Measurements from ENCODE around the gene GOLGA5. TPM values are rescaled to one million over a fixed set of nuclear protein-coding genes. Genes with fewer than 3 reads are reported as not detected.
"Not testable (repeated sequence)": the region's sequence is repeated elsewhere in the genome, so short reads cannot be mapped to it uniquely, and the experiment has no call there.

The GOLGA5 gene, protein sequence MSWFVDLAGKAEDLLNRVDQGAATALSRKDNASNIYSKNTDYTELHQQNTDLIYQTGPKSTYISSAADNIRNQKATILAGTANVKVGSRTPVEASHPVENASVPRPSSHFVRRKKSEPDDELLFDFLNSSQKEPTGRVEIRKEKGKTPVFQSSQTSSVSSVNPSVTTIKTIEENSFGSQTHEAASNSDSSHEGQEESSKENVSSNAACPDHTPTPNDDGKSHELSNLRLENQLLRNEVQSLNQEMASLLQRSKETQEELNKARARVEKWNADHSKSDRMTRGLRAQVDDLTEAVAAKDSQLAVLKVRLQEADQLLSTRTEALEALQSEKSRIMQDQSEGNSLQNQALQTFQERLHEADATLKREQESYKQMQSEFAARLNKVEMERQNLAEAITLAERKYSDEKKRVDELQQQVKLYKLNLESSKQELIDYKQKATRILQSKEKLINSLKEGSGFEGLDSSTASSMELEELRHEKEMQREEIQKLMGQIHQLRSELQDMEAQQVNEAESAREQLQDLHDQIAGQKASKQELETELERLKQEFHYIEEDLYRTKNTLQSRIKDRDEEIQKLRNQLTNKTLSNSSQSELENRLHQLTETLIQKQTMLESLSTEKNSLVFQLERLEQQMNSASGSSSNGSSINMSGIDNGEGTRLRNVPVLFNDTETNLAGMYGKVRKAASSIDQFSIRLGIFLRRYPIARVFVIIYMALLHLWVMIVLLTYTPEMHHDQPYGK
- 17.5 TPM for total RNA-seq
- long read RNA-seq, transcript GOLGA5-201 (13 exons, 2,969 nt): major isoform, 51 of 55 reads
- long read RNA-seq, partial matches to known transcripts: 1 of 55 reads
- long read RNA-seq, other reads (novel, unspliced or antisense): 3 of 55 reads

DNA sequence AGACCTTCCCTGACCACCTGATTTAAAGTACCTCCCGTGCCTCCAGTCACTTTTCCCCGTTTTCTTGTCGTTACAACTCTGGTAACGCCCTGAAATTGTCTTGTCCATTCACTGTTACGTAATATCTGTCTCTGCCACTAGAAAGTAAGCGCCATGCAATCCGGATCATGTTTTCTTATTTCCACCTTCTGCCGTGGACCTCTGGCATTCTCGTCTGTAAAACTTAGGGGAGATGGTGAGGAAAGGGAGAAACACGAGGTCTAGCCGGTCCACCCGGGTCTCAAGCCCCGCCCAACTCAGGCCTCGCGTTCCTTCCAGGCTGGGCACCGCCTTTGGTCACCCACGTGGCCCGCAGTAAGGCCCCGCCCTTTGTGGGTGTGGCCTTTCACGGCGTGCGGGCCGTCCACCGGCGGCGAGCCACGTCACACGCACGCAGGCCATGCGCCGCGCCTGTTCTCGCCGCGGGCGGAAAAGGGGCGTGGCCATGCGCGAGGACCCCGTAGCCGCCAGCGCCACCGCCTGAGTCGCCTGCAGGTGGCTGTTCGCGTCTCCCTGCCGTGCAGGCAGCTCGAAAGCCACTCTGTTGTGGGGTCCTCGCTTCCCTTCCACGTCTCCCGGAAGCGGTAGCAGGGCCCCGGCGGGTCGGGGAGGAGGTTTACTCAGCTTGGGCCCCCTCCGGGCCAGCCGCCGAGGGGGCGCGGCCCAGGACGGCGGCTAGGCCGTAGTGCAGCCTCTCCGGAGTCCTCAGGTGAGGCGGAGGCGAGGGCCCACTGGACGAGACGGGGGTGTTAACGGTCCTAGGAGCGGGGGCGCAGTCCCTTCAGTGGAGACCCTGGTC lies at the start of gene GOLGA5:
Gene GOLGA5, plus strand, starts transcription at position 597 of the 838 bp plus-strand sequence. CDS start 3,133 bp downstream, outside the sequence.
- peak; percentile 99 for ATAC-seq (ENCODE audit: poor library complexity)
- peak; percentile 99 for DNase-seq
- intact Hi-C loops (cut with DNase I): no loop called here

DNA sequence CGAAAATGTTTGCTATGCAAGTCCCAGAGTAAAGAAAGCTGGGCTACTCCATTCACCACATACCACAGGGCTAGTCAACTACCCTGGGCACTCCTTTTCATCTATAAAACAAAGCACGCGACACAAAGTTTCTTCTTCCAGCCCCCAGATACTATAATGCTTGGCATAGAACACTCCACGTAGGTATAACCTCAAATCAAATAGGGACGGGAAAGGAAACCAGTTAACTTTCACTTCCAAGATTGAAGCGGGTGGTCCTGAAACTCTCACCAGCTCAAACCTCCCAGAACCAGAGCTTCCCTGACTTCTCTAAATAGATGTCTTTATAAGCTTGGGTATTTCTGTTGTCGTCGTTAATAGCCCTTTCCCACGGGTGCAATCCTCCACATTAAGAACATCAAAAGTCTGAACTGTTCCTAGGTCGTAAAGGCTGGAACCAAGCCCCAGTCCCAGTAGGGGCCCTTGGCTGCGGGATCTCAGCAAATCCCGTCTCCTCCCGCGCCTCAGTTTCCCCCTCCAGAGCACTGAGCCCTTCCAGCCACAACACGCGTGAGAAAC lies 46.3 kb upstream of the GOLGA5 start:
- peak; percentile 3 for ATAC-seq (ENCODE audit: poor library complexity)
- intact Hi-C loops (cut with DNase I): no loop called here
- DNase-seq: no peak

DNA sequence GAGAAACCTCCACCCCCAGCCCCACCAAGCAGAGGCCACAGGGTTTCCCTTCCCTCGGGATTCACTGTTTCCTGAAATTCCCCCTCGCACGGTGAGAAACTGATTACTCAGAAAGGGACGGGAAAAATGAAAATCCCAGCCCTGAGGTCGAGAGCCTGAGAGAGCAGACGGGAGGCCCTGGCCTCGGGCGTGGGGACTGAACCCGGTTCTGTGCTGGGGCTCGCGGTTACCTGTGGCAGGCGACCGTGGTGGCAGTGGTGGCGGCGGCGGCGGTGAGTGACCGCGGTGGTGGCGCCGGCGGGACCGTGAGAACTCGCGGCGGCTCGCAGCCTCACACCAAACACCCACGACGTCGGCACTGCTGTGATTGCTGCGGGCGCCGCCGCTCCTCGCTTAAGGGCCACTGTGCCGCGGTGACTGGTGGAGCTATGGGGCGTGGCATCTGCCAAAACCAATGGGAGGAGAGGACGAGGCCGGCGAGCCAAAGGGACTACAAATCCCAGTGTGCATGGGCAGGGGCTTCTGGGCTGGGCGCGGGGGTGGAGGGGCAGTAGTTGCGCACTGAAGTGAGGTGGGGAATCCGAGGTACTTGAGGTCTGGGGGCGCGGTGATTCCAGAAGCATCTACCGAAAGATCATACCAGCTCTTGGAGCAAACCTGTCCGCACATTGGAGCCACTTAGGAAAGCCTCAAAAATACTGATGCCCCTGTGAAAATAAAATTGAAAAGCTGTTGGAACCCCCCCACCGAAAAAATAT lies 45.7 kb upstream of the GOLGA5 start, which contains the start of gene LGMN:
Gene LGMN, minus strand, starts transcription at position 369 of the 758 bp plus-strand sequence. CDS start 15,841 bp downstream, outside the sequence.
- ATAC-seq (ENCODE audit: poor library complexity): peak; percentile 97
- intact Hi-C loops (cut with DNase I): no loop called here

DNA sequence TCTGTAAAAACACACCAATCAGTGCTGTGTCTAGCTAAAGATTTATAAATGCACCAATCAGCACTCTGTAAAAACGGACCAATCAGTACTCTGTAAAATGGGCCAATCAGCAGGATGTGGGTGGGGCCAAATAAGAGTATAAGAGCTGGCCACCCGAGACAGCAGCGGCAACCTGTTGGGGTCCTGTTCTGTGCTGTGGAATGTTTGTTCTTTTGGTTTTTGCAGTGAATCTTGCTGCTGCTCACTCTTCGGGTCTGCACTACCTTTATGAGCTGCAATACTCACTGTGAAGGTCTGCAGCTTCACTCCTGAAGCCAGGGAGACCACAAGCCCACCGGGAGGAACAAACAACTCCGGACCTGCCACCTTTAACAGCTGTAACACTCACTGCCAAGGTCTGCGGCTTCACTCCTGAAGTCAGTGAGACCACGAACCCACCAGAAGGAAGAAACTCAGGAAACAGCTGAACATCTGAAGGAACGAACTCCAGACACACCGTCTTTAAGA lies 43.8 kb upstream of the GOLGA5 start:
- intact Hi-C loops (cut with DNase I); DNase-seq: not testable (repeated sequence)

More for the DNA sequence above, 45.7 kb upstream of the GOLGA5 start, which contains the start of gene LGMN:
- peak; percentile 98 for DNase-seq

DNA sequence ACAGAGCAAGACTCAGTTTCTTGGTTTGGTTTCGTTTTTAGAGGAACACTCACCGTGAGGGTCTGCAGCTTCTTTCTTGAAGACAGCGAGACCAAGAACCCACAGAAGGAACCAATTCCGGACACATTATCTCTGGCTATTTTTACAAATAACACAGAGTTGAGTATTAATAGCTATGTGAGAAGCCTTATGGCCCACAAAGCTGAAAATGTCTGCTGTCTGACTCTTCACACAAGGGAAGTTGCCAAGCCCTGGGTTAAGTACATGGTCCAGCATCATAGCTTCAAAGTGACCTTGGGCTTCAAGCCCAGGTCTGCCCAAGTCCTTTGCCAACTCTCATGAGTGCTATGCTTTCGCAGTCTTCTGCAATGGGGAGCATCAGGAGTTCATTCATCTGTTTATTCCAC lies 43.1 kb upstream of the GOLGA5 start:
- ATAC-seq (ENCODE audit: poor library complexity) (peak; percentile 62), DNase-seq (peak; percentile 55)
- intact Hi-C loops (cut with DNase I): no loop called here

More for the DNA sequence above, 43.8 kb upstream of the GOLGA5 start:
- ATAC-seq (ENCODE audit: poor library complexity): not testable (repeated sequence)

DNA sequence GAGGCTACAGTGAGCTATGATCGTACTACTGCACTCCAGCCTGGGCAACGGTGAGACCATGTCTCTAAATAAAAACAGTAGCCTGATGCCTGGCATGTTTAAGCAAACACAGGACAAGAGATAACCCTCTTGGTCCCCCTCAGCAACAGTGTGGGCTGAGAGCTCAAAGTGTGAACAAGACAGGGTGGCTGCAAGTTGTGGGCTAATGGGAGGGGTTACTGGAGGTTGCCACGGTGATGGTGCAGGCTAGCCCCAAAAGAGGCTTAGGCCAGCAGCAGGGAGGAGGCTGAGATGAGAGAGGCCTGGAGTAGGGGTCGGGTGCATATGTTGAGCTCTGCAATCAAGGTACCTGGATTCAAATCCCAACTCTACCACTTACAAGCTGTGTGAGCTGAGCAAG lies 42.3 kb upstream of the GOLGA5 start:
- intact Hi-C loops (cut with DNase I): no loop called here
- DNase-seq (no peak), ATAC-seq (ENCODE audit: poor library complexity) (no peak)

DNA sequence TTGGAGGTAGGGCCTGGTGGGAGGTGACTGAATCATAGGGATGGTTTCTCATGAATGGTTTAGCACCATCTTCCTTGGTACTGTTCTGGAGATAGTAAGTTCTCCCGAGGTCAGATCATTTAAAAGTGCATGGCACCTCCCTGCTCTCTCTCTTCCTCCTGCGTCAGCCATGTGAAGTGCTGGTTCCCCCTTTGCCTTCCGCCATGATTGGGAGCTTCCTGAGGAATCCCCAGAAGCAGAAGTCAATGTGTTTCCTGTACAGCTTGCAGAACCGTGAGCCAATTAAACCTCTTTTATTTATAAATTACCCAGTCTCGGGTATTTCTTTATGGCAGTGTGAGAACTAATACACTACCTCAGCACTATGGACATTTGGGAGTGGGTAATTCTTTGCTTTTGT lies 40.9 kb upstream of the GOLGA5 start:
- peak; percentile 52 for DNase-seq
- intact Hi-C loops (cut with DNase I): no loop called here

DNA sequence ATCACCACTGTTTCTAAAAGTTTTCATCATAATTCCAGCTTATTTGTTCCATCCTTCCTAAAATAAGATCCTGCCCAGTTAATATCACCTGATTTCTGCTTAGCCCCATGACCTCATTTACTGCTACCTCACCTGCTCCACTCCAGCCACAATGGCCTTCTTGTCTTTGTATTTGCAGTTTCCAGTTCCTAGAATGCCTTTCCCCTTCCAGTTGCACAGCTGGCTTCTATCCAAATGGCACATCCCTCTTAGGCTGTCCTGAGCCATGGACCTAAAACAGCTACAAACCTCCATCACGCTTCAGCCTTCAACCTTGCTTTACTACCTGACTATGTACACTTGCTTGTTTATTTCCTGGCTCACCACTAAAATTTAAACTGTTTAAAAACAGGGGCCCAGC lies 39.1 kb upstream of the GOLGA5 start:
- ATAC-seq (ENCODE audit: poor library complexity) (no peak), DNase-seq (no peak)
- intact Hi-C loops (cut with DNase I): no loop called here

More for the DNA sequence above, 40.9 kb upstream of the GOLGA5 start:
- ATAC-seq (ENCODE audit: poor library complexity): no peak

DNA sequence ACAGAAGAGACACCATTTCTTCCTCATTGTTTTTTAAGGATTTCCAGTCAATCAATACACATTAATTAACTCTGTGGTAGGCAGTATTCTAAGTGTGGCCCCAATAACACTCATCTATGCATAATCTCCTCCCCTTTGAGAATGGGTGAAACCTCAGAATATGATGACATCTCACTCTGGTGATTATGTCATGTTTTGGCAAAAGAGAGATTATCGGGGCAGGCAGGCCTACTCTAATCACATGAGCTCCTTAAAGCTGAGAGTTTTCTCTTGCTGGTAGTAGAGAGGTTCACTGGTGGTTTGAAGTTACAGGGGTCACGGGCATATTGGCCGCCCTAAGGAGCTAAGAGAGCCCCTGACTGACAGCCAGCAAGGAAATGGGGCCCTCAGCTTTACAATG lies 38.6 kb upstream of the GOLGA5 start:
- intact Hi-C loops (cut with DNase I): no loop called here
- DNase-seq: no peak
- no peak for ATAC-seq (ENCODE audit: poor library complexity)

DNA sequence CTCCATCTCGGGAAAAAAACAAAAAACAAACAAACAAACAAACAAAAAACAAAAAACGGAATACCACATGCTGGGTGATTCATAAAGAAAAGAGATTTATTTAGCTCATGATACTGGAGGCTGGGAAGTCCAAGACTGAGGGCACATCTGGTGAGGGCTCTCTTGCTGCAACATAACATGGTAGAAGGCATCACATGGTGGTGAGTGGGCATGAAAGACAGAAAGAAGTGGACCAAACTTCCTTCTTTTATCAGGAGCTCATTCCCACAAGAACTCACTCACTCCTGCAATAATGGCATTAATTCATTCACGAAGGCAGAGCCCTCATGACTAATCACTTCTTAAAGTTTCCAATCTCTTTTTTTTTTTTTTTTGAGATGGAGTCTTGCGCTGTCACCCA lies 37.7 kb upstream of the GOLGA5 start:
- ATAC-seq (ENCODE audit: poor library complexity) (no peak), DNase-seq (no peak)
- intact Hi-C loops (cut with DNase I): no loop called here

DNA sequence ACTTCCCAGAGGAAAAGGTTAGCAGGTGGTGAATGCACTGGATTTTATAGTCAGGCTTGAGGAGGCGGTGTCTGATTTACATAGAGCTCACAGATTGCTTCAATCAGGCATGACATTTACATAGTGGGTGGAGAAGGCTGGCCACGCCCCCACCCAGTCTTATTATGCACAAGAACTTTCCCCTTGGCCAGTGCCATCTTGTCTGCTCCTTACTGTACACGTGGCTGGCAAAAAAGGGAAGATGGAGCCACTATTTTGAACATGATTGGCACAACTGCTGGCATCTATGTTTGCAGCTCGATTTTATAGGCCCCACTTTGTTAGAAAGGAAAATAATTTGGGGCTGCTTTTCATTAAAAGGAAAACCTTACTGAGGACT lies 34.8 kb upstream of the GOLGA5 start:
- ATAC-seq (ENCODE audit: poor library complexity) (no peak), DNase-seq (no peak)
- intact Hi-C loops (cut with DNase I): no loop called here

DNA sequence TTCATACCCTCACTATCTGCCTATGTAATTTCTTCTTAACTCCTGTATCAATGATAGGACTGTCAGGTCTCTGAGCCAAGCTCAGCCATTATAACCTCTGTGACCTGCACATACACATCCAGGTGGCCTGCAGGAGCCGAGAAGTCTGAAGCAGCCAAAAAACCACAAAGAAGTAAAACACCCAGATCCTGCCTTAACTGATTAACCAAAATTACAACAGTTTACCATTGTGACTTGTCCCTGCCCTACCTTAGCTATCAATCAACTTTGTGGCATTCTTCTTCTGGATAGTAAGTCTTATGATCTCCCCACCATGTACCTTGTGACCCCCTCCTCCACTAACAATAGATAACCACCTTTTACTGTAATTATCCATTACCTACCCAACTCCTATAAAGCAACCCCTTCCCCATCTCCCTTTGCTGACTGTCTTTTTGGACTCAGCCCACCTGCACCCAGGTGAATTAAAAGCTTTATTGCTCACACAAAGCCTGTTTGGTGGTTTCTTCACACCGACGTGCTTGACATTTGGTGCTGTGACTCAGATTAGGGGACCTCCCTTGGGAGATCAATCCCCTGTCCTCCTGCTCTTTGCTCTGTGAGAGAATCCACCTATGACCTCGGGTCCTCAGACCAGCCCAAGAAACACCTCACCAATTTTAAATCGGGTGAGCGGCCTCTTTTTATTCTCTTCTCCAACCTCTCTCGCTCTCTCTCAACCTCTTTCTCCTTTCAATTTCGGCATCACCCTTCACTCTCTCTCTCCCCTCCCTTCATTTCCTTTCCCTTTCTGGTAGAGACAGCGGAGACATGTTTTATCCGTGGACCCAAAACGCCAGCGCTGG lies 34.2 kb upstream of the GOLGA5 start:
- intact Hi-C loops (cut with DNase I): no loop called here
- ATAC-seq (ENCODE audit: poor library complexity) (no peak), DNase-seq (no peak)

DNA sequence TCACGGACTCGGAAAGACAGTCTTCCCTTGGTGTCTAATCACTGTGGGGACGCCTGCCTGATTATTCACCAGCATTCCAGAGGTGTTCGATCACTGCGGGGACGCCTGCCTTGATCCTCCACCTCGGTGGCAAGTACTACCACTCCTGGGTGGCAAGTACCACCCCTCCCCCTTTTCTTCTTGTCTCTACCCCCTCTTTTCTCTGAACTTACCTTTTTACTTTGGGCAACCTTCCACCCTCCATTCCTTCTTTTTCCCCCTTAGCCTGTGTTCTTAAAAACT lies 33.6 kb upstream of the GOLGA5 start:
- DNase-seq (no peak), ATAC-seq (ENCODE audit: poor library complexity) (no peak)
- intact Hi-C loops (cut with DNase I): no loop called here

DNA sequence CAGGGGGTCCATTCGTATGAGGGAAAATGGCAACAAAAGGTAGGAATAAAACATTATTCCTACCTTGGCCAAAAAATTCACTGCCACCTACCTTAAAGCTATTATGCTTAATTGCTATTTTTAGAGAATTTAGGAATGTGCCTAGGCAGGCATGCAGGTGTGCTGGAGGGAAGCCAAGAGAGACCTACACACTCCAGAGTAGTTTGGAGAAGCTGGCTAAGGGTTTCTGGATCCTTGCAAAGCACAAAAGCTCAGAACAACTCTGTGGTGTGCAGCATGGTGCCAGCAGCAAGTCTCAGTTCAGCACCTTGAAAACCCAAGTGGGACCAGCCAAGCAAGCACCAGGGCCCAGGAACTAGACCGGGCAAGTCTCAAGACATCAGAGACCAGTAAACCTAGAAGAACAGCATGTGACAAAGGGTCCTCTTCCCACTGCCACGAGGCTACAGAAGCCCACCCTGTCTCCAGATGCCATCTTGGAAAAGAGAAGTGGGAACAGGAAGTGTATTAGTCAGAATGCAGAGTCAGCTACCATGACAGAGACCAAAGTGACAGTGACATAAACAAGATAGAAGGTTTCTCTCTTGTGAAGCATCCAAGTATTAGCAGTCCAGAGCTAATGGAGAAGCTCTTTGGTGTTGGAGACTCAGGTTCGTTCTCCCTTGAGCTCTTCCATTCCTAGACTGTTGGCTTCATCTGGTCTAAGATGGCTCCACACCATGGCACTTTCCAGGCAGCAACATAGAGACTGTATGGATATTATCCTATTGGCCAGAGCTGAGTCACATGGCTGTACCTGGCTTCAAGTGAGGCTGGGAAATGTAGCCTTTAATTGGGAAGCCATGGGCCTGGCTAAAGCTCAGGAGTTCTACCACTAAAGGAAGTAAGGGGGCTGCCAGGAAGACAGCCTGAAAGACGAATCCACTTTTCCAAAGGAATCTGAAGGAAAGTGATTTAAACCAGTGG lies 30.2 kb upstream of the GOLGA5 start:
- intact Hi-C loops (cut with DNase I); DNase-seq: not testable (repeated sequence)
- ATAC-seq (ENCODE audit: poor library complexity): peak; percentile 67

DNA sequence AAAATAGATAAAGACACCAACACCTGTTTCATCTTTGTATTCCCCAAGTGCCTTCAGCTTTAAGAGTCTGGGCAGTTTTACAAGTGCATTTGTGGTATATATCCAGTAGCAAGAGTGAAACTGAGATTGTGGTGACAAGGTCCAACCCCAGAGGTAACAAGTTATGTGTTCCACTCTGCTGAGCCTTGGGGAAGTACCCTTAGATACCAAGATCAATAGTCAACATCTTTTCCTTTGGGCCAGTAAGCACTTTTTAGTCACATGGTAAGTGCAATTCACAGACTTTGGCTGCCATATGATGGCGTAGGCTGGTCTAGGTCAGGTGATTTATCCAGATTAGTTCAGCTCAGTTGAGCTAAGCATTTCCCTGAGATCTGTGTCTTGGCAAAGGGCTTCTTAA lies 25.9 kb upstream of the GOLGA5 start:
- intact Hi-C loops (cut with DNase I); DNase-seq: not testable (repeated sequence)
- ATAC-seq (ENCODE audit: poor library complexity): peak; percentile 75

DNA sequence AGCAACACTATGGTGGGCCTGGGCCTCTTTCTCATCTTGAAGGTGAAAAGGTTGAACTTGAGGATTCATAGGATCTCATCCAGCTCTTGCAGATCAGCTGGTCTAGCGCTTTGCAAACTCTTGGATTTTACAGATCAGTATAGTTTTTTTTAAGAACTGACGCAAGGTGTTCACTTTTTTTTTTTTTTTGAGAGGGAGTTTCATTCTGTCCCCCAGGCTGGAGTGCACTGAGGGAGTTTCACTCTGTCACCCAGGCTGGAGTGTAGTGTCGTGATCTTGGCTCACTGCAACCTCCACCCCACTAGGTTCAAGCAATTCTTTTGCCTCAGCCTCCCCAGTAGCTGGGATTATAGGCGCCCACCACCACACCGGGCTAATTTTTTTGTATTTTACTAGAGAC lies 25.3 kb upstream of the GOLGA5 start:
- intact Hi-C loops (cut with DNase I): no loop called here
- ATAC-seq (ENCODE audit: poor library complexity) (no peak), DNase-seq (no peak)

Data from Right ventricle myocardium superior (tissue), 1 donor.